Hepatocyte (in vitro differentiated cells): ENCODE data around the gene UVRAG.

Experiments
- CTCF ChIP-seq: fragments of 200-600 bp; sonication (generic); IDR thresholded peaks from 2 replicates; pipeline ENCODE4 v1.5.1; 2016; ENCODE audit warnings: antibody characterized with exemption, mild to moderate bottlenecking; ENCODE audit not compliant: poor library complexity
- EZH2 ChIP-seq: fragments of 200-600 bp; sonication (generic); IDR thresholded peaks from 2 replicates; pipeline ENCODE4 v1.6.1; 2016; ENCODE audit warnings: antibody characterized with exemption, mild to moderate bottlenecking, borderline replicate concordance
- EZH2phosphoT487 ChIP-seq: fragments of 200-600 bp; sonication (generic); IDR thresholded peaks from one replicate; pipeline ENCODE4 v1.6.1; 2018; ENCODE audit warnings: antibody characterized with exemption, mild to moderate bottlenecking, low read depth, moderate library complexity; ENCODE audit not compliant: unreplicated experiment, severe bottlenecking

- TF ChIP-seq CTCF (no peak), EZH2phosphoT487 (no peak), EZH2 (no peak)
These were observed 342.0 kb downstream of the UVRAG start for GRCh38 chr11:76156971-76157427.
